Measurements from ENCODE around the gene SLC6A19. TPM values are rescaled to one million over a fixed set of nuclear protein-coding genes. Genes with fewer than 3 reads are reported as not detected.

The SLC6A19 gene
- total and polyA plus RNA-seq, 5 experiments from 2014 or later = not detected

GRCh38 chr5:1167728-1168709 is 33.4 kb upstream of the SLC6A19 start:
- no peaks in the 10 kb centered on the region for H3K9me3 Mint-ChIP-seq
- H3K27ac Mint-ChIP-seq = peak overlapping the region in 5 of 10 donors; percentile 25 to 72 (median 46)
- peaks cover 7 to 25% (median 18%) of the 10 kb centered on the region in 5 donors for H3K27me3 Mint-ChIP-seq
- H3K36me3 Mint-ChIP-seq = no peaks in the 10 kb centered on the region
- POLR2A ChIA-PET = interaction anchor here (0.6 to 2.2 kb wide), 4 partner anchors 15 to 176 kb away, joined by 3 to 8 read pairs (median 3); partner anchors contain the start of gene CLPTM1L
- DNase-seq (peak; percentile 40 to 81 (median 64)), ATAC-seq (peak; percentile 82 to 88)
- H3K4me1 Mint-ChIP-seq = peaks cover 9 to 16% (median 12%) of the 10 kb centered on the region in 4 donors
- peak overlapping the region; percentile 76 to 91 (median 84) for H3K4me3 Mint-ChIP-seq

GRCh38 chr5:1168796-1169195 is 32.6 kb upstream of the SLC6A19 start:
- peak overlapping the region in 3 of 10 donors; percentile 7 to 25 (median 13) for H3K27ac Mint-ChIP-seq

GRCh38 chr5:1169211-1170115 is 31.9 kb upstream of the SLC6A19 start:
- no peak for ATAC-seq
- Mint-ChIP-seq H3K4me1 (peaks cover 9 to 20% (median 16%) of the 10 kb centered on the region in 4 donors), H3K9me3 (no peaks in the 10 kb centered on the region), H3K4me3 (no peak overlapping the region), H3K27ac (peak overlapping the region in 1 of 10 donors; percentile 67), H3K27me3 (peaks cover 5 to 25% (median 16%) of the 10 kb centered on the region in 5 donors), H3K36me3 (no peaks in the 10 kb centered on the region)
- POLR2A ChIA-PET = interaction anchor here (0.6 to 2.2 kb wide), 3 partner anchors 17 to 476 kb away, joined by 3 to 8 read pairs (median 3); partner anchors contain the start of gene CLPTM1L
- peak in 1 of 10 donors; percentile 50 for DNase-seq

More at GRCh38 chr5:1168796-1169195, 32.6 kb upstream of the SLC6A19 start:
- Mint-ChIP-seq H3K36me3 (no peaks in the 10 kb centered on the region), H3K4me1 (peaks cover 9 to 19% (median 14%) of the 10 kb centered on the region in 4 donors), H3K9me3 (no peaks in the 10 kb centered on the region), H3K27me3 (peaks cover 7 to 25% (median 18%) of the 10 kb centered on the region in 5 donors), H3K4me3 (no peak overlapping the region)
- peak in 1 of 10 donors; percentile 48 for DNase-seq
- POLR2A ChIA-PET = interaction anchor here (0.6 to 2.2 kb wide), 3 partner anchors 16 to 476 kb away, joined by 3 to 8 read pairs (median 3); partner anchors contain the start of gene CLPTM1L
- ATAC-seq = no peak

- DNase-seq = peak in 1 of 10 donors; percentile 50
- no peak overlapping the region for H3K27ac Mint-ChIP-seq
- POLR2A ChIA-PET = no interaction called here
- no peak for ATAC-seq
- peaks cover 2 to 15% (median 6%) of the 10 kb centered on the region in 5 donors for H3K27me3 Mint-ChIP-seq
- H3K9me3 Mint-ChIP-seq = no peaks in the 10 kb centered on the region
- no peaks in the 10 kb centered on the region for H3K36me3 Mint-ChIP-seq
- H3K4me3 Mint-ChIP-seq = no peak overlapping the region
- peaks cover 9 to 21% (median 16%) of the 10 kb centered on the region in 4 donors for H3K4me1 Mint-ChIP-seq
These were observed 30.0 kb upstream of the SLC6A19 start for GRCh38 chr5:1171340-1171941.

GRCh38 chr5:1172007-1172581 is 29.3 kb upstream of the SLC6A19 start:
- H3K9me3 Mint-ChIP-seq = no peaks in the 10 kb centered on the region
- POLR2A ChIA-PET = interaction anchor here (0.6 kb wide), 1 partner anchor 801 kb away, joined by 3 read pairs; no protein-coding TSS in a partner anchor
- no peak overlapping the region for H3K27ac Mint-ChIP-seq
- ATAC-seq (no peak), DNase-seq (peak in 1 of 10 donors; percentile 58)
- peaks cover 9 to 21% (median 14%) of the 10 kb centered on the region in 4 donors for H3K4me1 Mint-ChIP-seq
- peak overlapping the region in 2 of 10 donors; percentile 71 to 77 for H3K4me3 Mint-ChIP-seq
- H3K36me3 Mint-ChIP-seq = no peaks in the 10 kb centered on the region
- peaks cover 2 to 9% (median 3%) of the 10 kb centered on the region in 5 donors for H3K27me3 Mint-ChIP-seq

GRCh38 chr5:1172670-1173404 is 28.6 kb upstream of the SLC6A19 start:
- DNase-seq = peak in 5 of 10 donors; percentile 24 to 72 (median 43)
- ATAC-seq = peak; percentile 35 to 65
- peaks cover 7 to 18% (median 13%) of the 10 kb centered on the region in 4 donors for H3K4me1 Mint-ChIP-seq
- peak overlapping the region in 9 of 10 donors; percentile 15 to 77 (median 68) for H3K4me3 Mint-ChIP-seq
- no peaks in the 10 kb centered on the region for H3K36me3 Mint-ChIP-seq
- POLR2A ChIA-PET = interaction anchor here (0.6 to 1.3 kb wide), 3 partner anchors 11 to 801 kb away, joined by 3 to 4 read pairs (median 3); no protein-coding TSS in a partner anchor
- H3K27me3 Mint-ChIP-seq = peaks cover 2 to 6% (median 3%) of the 10 kb centered on the region in 5 donors
- H3K9me3 Mint-ChIP-seq = no peaks in the 10 kb centered on the region
- H3K27ac Mint-ChIP-seq = peak overlapping the region in 6 of 10 donors; percentile 8 to 85 (median 76)

- H3K27ac Mint-ChIP-seq = peak overlapping the region in 1 of 10 donors; percentile 78
- peak overlapping the region in 3 of 10 donors; percentile 15 to 77 (median 53) for H3K4me3 Mint-ChIP-seq
- H3K36me3 Mint-ChIP-seq = no peaks in the 10 kb centered on the region
- peaks cover 0 to 12% (median 7%) of the 10 kb centered on the region in 4 donors for H3K4me1 Mint-ChIP-seq
- H3K27me3 Mint-ChIP-seq = no peaks in the 10 kb centered on the region
- POLR2A ChIA-PET = interaction anchor here (0.7 to 1.3 kb wide), 2 partner anchors 11 to 21 kb away, joined by 3 to 4 read pairs; no protein-coding TSS in a partner anchor
- no peaks in the 10 kb centered on the region for H3K9me3 Mint-ChIP-seq
- ATAC-seq = no peak
- DNase-seq = peak in 1 of 10 donors; percentile 57
These were observed 27.8 kb upstream of the SLC6A19 start for GRCh38 chr5:1173485-1174070.

- peak in 1 of 2 donors; percentile 39 for ATAC-seq
- POLR2A ChIA-PET = no interaction called here
- H3K4me1 Mint-ChIP-seq = peaks cover 0 to 12% (median 6%) of the 10 kb centered on the region in 4 donors
- H3K36me3 Mint-ChIP-seq = no peaks in the 10 kb centered on the region
- no peaks in the 10 kb centered on the region for H3K27me3 Mint-ChIP-seq
- peak overlapping the region in 2 of 10 donors; percentile 20 to 43 for H3K27ac Mint-ChIP-seq
- DNase-seq = peak in 8 of 10 donors; percentile 20 to 61 (median 30)
- no peaks in the 10 kb centered on the region for H3K9me3 Mint-ChIP-seq
- H3K4me3 Mint-ChIP-seq = no peak overlapping the region
These were observed 27.1 kb upstream of the SLC6A19 start for GRCh38 chr5:1174122-1174936.

- POLR2A ChIA-PET = no interaction called here
- DNase-seq (no peak), ATAC-seq (no peak)
- H3K27me3 Mint-ChIP-seq = no peaks in the 10 kb centered on the region
- peaks cover 0 to 12% (median 6%) of the 10 kb centered on the region in 4 donors for H3K4me1 Mint-ChIP-seq
- H3K36me3 Mint-ChIP-seq = no peaks in the 10 kb centered on the region
- H3K4me3 Mint-ChIP-seq = no peak overlapping the region
- H3K9me3 Mint-ChIP-seq = no peaks in the 10 kb centered on the region
- H3K27ac Mint-ChIP-seq = no peak overlapping the region
These were observed 26.4 kb upstream of the SLC6A19 start for GRCh38 chr5:1175015-1175414.

Measured in naive thymus-derived CD8-positive, alpha-beta T cell (primary cell).